AG10803 (cell line): ENCODE data around the gene DPP6.

Experiments
- DNase-seq: peaks from one replicate; pipeline ENCODE4 v3.0.0; 2010; ENCODE audit warnings: low read depth
- H3K4me3 ChIP-seq: 2 replicates; pipeline ENCODE4 v1.5.1; 2011; ENCODE audit warnings: mild to moderate bottlenecking, low read length, control low read depth
- TF ChIP-seq, protein P1 (sequence below): conservative IDR thresholded peaks from 2 replicates; pipeline ENCODE4 v1.5.1; 2011; ENCODE audit warnings: mild to moderate bottlenecking, low read length, control low read depth, inconsistent platforms

DPP6 gene

DNA sequence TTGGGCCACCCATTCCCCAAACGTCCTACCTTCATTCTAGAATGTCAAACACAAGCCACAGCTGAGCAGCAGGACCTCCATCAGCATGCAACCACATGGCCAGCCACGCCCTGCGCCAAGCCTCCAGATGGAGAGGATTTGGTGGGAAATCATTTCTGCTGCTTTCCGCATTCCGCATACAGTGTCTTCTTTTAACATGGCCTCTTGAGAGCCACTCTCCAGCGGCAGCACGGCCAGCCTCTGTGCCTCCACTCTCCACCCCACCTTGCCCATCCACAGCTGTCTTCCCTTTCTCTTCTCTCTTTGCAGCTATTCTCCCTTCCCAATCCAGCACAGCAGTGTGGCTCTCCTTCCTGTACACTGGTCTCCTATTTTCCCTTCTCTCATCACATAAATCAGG is 561.6 kb downstream of the DPP6 start:
- no peak overlapping the region for H3K4me3 ChIP-seq
- DNase-seq, result no peak
- TF ChIP-seq, protein P1, sequence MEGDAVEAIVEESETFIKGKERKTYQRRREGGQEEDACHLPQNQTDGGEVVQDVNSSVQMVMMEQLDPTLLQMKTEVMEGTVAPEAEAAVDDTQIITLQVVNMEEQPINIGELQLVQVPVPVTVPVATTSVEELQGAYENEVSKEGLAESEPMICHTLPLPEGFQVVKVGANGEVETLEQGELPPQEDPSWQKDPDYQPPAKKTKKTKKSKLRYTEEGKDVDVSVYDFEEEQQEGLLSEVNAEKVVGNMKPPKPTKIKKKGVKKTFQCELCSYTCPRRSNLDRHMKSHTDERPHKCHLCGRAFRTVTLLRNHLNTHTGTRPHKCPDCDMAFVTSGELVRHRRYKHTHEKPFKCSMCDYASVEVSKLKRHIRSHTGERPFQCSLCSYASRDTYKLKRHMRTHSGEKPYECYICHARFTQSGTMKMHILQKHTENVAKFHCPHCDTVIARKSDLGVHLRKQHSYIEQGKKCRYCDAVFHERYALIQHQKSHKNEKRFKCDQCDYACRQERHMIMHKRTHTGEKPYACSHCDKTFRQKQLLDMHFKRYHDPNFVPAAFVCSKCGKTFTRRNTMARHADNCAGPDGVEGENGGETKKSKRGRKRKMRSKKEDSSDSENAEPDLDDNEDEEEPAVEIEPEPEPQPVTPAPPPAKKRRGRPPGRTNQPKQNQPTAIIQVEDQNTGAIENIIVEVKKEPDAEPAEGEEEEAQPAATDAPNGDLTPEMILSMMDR, result no peak

DNA sequence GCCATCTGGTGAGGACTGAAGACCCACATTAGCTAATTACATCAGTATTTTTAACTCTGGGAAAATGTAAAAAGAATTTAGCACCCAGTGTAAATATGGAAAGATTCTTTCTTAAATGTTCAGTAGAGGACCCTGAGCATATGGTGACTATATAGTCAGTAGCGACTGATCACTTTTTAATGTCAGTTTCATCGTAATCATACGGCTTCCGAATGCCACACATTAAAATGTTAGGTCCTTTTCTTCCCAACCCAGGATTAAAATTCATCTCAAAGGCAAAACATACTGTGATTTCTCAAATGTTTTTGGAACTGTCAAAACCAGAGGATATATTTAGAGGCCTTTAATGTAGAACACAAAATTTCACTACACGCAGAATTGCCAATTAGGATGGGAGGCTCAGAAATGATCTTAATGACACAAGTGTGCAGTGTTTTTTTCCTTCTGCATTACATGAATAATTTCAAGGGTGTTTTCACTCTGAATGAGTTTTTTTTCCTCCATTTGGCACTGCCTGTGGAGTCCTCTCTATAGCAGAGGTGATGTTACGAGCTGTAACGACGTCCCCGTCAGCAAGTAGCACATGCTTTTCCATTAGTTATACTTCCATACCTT is 568.0 kb downstream of the DPP6 start:
- DNase-seq, result no peak
- no peak overlapping the region for H3K4me3 ChIP-seq
- TF ChIP-seq, protein P1, result no peak

DNA sequence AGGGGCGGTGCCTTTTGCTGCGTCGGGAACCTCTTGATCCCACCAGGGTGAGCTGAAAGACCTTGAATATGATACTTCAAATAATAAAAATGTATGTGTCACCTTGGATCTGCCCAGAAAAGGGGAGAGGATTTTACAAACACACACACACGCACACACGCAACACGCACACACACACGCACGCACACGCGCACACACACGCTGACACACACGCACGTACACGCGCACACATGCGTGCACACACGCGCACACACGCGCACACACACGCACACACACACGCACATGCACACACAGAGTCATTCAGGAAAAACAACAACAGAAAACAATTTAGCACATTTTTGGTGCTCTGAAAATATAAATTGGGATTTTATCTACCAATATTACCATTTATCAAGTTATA is 571.2 kb downstream of the DPP6 start:
- H3K4me3 ChIP-seq, result no peak overlapping the region
- no peak for DNase-seq
- TF ChIP-seq, protein P1, result no peak

DNA sequence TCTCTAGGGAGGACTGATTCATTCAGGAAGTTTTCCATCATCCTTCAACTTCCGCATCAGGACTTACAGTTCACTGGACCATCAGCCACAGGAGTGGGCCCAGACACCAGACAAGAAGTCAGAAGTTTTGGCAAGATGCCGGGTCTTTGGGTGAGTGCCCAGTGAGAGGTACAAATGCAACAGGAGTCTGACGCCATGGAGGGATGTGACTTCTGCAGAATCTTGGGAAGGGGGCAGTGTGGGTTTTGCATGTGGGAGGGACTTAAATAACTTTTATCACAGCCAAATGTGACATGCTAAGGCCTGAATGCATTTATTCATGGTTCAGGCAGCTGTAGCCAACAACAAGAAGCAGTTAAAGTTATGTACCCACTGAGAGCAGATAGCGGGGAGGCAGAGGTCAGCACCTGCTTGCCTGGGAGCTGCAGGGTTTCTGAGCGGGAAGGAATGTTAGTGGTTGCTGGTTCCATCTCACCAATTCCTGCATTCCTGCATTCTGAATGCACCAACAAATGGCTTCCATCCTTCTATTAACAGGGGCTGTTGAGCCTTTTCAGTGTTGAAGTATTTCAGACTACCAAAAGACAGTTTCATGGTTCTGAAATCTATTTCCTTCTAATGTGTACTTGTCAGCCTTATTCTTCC is 575.6 kb downstream of the DPP6 start:
- DNase-seq, result no peak
- no peak overlapping the region for H3K4me3 ChIP-seq
- TF ChIP-seq, protein P1, result no peak

DNA sequence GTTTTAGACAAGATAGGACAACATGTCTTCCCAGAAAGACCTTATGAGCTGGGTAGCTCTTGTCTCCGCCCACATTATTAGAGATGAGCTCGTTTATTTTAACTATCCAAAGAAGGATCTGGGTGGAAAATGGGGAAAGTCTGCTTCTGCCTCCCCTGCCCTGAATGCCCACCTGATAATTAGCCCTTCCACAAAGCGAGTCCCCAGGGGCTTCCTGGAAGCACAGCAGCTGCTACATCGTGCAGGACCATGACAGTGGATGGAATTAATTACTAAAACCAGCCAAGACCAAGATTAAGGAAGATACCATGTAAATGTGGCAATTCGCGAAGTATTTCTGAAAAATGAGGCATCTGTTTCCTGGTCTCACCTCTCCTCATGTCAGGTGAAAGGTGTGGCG is 576.4 kb downstream of the DPP6 start:
- DNase-seq, result no peak
- TF ChIP-seq, protein P1, result no peak
- H3K4me3 ChIP-seq, result no peak overlapping the region

DNA sequence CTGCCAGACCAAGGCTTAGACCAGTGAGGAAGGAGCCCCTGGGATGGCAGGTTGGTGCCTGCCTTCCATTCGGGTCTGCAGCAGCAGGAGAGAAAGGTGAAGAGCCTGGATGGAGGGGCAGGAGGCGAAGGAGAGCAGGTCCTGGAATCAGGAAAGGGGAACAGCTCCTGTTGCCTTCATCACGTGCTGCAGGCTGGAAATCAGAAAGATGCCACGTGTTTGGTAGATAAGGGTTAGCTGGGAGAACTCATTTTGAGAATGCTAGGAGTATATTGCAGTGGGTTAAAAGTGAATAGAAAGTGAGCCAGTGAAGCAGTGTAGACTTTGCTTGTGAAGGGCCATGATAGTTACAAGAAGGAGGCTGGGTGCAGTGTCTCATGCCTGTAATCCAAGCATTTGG is 579.0 kb downstream of the DPP6 start:
- DNase-seq, result no peak
- H3K4me3 ChIP-seq, result no peak overlapping the region
- TF ChIP-seq, protein P1, result no peak

DNA sequence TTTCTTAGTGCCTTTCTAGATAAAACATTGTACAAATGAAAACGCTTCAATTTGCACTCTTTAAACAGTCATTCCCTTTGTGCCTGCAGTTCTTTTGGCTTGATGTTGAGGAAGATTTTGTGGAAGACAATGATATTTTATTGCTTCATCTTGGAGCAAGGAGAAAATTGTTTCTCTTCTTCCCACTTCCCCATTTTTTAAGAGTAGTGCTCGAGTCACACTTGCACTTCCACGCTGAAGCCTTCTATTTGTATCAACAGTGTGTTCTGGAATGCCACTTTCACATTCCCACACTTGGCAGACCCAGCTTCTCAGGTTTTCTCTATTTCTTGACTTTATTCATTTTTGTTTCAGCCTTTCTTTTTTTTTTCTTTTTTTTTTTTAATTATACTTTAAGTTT is 581.4 kb downstream of the DPP6 start:
- H3K4me3 ChIP-seq, result no peak overlapping the region
- DNase-seq, result no peak
- TF ChIP-seq, protein P1, result no peak
